ENCODE data around the gene PRPSAP1.
"Not testable (repeated sequence)": the region's sequence is repeated elsewhere in the genome, so short reads cannot be mapped to it uniquely, and the experiment has no call there.

Gene PRPSAP1

GRCh38 chr17:76353004-76353598, 615 bp downstream of the PRPSAP1 start:
- H3K36me3 ChIP-seq (ENCODE audit: insufficient read depth, low read length): no peaks in the 10 kb centered on the region
- no peaks in the 10 kb centered on the region for H3K27me3 ChIP-seq (ENCODE audit: control insufficient read depth in 1 of 2, insufficient read depth in 2 of 2, low read length in 2 of 2)
- peak overlapping the region; percentile 78 to 79 for H3K4me3 ChIP-seq (ENCODE audit: low read depth in 1 of 2, low read length in 2 of 2)
- no peaks in the 10 kb centered on the region for H3K9me3 ChIP-seq (ENCODE audit: low read length)
- peaks cover 4% of the 10 kb centered on the region for H3K4me1 ChIP-seq (ENCODE audit: insufficient read depth, low read length)
- H3K9ac ChIP-seq (ENCODE audit: low read length): no peak overlapping the region
- H3K27ac ChIP-seq (ENCODE audit: low read depth, low read length): peak overlapping the region; percentile 79

DNA sequence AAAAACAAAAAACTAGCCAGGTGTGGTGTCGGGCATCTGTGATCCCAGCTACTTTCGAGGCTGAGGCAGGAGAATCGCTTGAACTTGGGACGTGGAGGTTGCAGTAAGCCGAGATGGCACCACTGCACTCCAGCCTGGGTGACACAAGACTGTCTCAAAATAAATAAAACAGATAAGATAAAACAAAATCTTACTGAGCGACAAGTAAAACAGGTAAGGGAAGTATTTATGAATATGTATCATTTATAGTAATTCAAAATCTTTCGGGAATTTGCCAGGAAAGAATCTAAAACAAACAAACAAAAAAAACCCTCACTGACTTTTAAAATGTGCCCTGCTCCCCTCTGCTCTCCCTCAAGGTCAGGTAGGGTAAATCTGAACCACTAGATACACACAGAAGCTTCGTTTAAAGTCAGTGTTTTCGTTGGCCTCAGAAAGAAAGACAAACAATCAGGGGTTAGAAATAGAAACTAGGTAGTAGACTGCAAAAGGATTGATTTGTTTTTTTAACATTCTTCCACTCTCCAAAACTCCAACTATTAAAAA, 2.1 kb downstream of the PRPSAP1 start:
- H3K4me3 ChIP-seq (ENCODE audit: low read depth in 1 of 2, low read length in 2 of 2): no peak overlapping the region

GRCh38 chr17:76350463-76350862, 3.3 kb downstream of the PRPSAP1 start:
- no peaks in the 10 kb centered on the region for H3K27me3 ChIP-seq (ENCODE audit: control insufficient read depth in 1 of 2, insufficient read depth in 2 of 2, low read length in 2 of 2)
- peaks cover 4% of the 10 kb centered on the region for H3K4me1 ChIP-seq (ENCODE audit: insufficient read depth, low read length)
- no peak overlapping the region for H3K27ac ChIP-seq (ENCODE audit: low read depth, low read length)
- no peaks in the 10 kb centered on the region for H3K9me3 ChIP-seq (ENCODE audit: low read length)
- H3K4me3 ChIP-seq (ENCODE audit: low read depth in 1 of 2, low read length in 2 of 2): no peak overlapping the region
- peaks cover 11% of the 10 kb centered on the region for H3K36me3 ChIP-seq (ENCODE audit: insufficient read depth, low read length)
- no peak overlapping the region for H3K9ac ChIP-seq (ENCODE audit: low read length)

More for the DNA sequence above, 2.1 kb downstream of the PRPSAP1 start:
- Histone ChIP-seq H3K36me3 (ENCODE audit: insufficient read depth, low read length) (peaks cover 4% of the 10 kb centered on the region), H3K9me3 (ENCODE audit: low read length) (no peaks in the 10 kb centered on the region), H3K27ac (ENCODE audit: low read depth, low read length) (no peak overlapping the region), H3K4me1 (ENCODE audit: insufficient read depth, low read length) (peaks cover 4% of the 10 kb centered on the region), H3K9ac (ENCODE audit: low read length) (no peak overlapping the region), H3K27me3 (ENCODE audit: control insufficient read depth in 1 of 2, insufficient read depth in 2 of 2, low read length in 2 of 2) (no peaks in the 10 kb centered on the region)

- peaks cover 19% of the 10 kb centered on the region for H3K36me3 ChIP-seq (ENCODE audit: insufficient read depth, low read length)
- H3K4me3 ChIP-seq (ENCODE audit: low read depth in 1 of 2, low read length in 2 of 2); H3K27me3 ChIP-seq (ENCODE audit: control insufficient read depth in 1 of 2, insufficient read depth in 2 of 2, low read length in 2 of 2); H3K4me1 ChIP-seq (ENCODE audit: insufficient read depth, low read length); H3K9me3 ChIP-seq (ENCODE audit: low read length); H3K27ac ChIP-seq (ENCODE audit: low read depth, low read length); H3K9ac ChIP-seq (ENCODE audit: low read length): not testable (repeated sequence)
Measured at GRCh38 chr17:76346936-76347335, 6.8 kb downstream of the PRPSAP1 start.

- H3K9ac ChIP-seq (ENCODE audit: low read length): no peak overlapping the region
- H3K4me1 ChIP-seq (ENCODE audit: insufficient read depth, low read length): no peaks in the 10 kb centered on the region
- H3K9me3 ChIP-seq (ENCODE audit: low read length): no peaks in the 10 kb centered on the region
- no peak overlapping the region for H3K4me3 ChIP-seq (ENCODE audit: low read depth in 1 of 2, low read length in 2 of 2)
- peaks cover 19% of the 10 kb centered on the region for H3K36me3 ChIP-seq (ENCODE audit: insufficient read depth, low read length)
- no peak overlapping the region for H3K27ac ChIP-seq (ENCODE audit: low read depth, low read length)
- H3K27me3 ChIP-seq (ENCODE audit: control insufficient read depth in 1 of 2, insufficient read depth in 2 of 2, low read length in 2 of 2): no peaks in the 10 kb centered on the region
Measured at GRCh38 chr17:76345377-76345974, 8.2 kb downstream of the PRPSAP1 start.

DNA sequence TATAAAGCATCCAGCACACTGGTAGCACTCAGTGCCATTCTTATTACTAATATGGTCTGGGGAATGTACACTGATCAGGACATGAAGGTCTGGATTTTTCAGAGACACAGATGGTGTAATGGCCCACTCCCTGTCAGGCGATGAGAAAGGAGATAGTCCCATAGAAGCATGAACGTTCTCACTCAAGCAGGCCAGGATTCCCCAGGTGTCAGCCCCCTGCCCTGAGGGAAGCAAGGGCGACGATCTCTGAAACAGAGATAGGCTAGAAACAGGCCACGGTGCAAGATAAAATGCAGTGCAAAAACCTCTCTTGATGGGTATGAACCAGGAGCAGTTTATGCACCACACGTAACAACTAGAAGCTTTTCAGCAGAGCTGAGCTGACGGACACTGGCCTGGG, 10.6 kb downstream of the PRPSAP1 start:
- no peaks in the 10 kb centered on the region for H3K4me1 ChIP-seq (ENCODE audit: insufficient read depth, low read length)
- H3K36me3 ChIP-seq (ENCODE audit: insufficient read depth, low read length): peaks cover 19% of the 10 kb centered on the region
- H3K27ac ChIP-seq (ENCODE audit: low read depth, low read length): no peak overlapping the region

GRCh38 chr17:76341301-76341700, 12.4 kb downstream of the PRPSAP1 start:
- Histone ChIP-seq H3K27ac (ENCODE audit: low read depth, low read length) (no peak overlapping the region), H3K9me3 (ENCODE audit: low read length) (no peaks in the 10 kb centered on the region), H3K4me1 (ENCODE audit: insufficient read depth, low read length) (no peaks in the 10 kb centered on the region), H3K4me3 (ENCODE audit: low read depth in 1 of 2, low read length in 2 of 2) (no peak overlapping the region), H3K9ac (ENCODE audit: low read length) (no peak overlapping the region), H3K27me3 (ENCODE audit: control insufficient read depth in 1 of 2, insufficient read depth in 2 of 2, low read length in 2 of 2) (no peaks in the 10 kb centered on the region), H3K36me3 (ENCODE audit: insufficient read depth, low read length) (peaks cover 15% of the 10 kb centered on the region)

More for the DNA sequence above, 10.6 kb downstream of the PRPSAP1 start:
- no peaks in the 10 kb centered on the region for H3K27me3 ChIP-seq (ENCODE audit: control insufficient read depth in 1 of 2, insufficient read depth in 2 of 2, low read length in 2 of 2)
- H3K4me3 ChIP-seq (ENCODE audit: low read depth in 1 of 2, low read length in 2 of 2): no peak overlapping the region
- no peak overlapping the region for H3K9ac ChIP-seq (ENCODE audit: low read length)
- no peaks in the 10 kb centered on the region for H3K9me3 ChIP-seq (ENCODE audit: low read length)

- no peaks in the 10 kb centered on the region for H3K4me1 ChIP-seq (ENCODE audit: insufficient read depth, low read length)
- no peaks in the 10 kb centered on the region for H3K36me3 ChIP-seq (ENCODE audit: insufficient read depth, low read length)
- H3K9me3 ChIP-seq (ENCODE audit: low read length): no peaks in the 10 kb centered on the region
- no peak overlapping the region for H3K4me3 ChIP-seq (ENCODE audit: low read depth in 1 of 2, low read length in 2 of 2)
- no peak overlapping the region for H3K27ac ChIP-seq (ENCODE audit: low read depth, low read length)
- H3K9ac ChIP-seq (ENCODE audit: low read length): no peak overlapping the region
- no peaks in the 10 kb centered on the region for H3K27me3 ChIP-seq (ENCODE audit: control insufficient read depth in 1 of 2, insufficient read depth in 2 of 2, low read length in 2 of 2)
Measured at GRCh38 chr17:76337413-76337777, 16.3 kb downstream of the PRPSAP1 start.

GRCh38 chr17:76336756-76337412, 16.8 kb downstream of the PRPSAP1 start:
- no peak overlapping the region for H3K9ac ChIP-seq (ENCODE audit: low read length)
- no peaks in the 10 kb centered on the region for H3K4me1 ChIP-seq (ENCODE audit: insufficient read depth, low read length)
- no peaks in the 10 kb centered on the region for H3K27me3 ChIP-seq (ENCODE audit: control insufficient read depth in 1 of 2, insufficient read depth in 2 of 2, low read length in 2 of 2)
- H3K27ac ChIP-seq (ENCODE audit: low read depth, low read length): no peak overlapping the region
- no peak overlapping the region for H3K4me3 ChIP-seq (ENCODE audit: low read depth in 1 of 2, low read length in 2 of 2)
- no peaks in the 10 kb centered on the region for H3K36me3 ChIP-seq (ENCODE audit: insufficient read depth, low read length)
- no peaks in the 10 kb centered on the region for H3K9me3 ChIP-seq (ENCODE audit: low read length)

GRCh38 chr17:76335716-76336381, 17.9 kb downstream of the PRPSAP1 start:
- no peaks in the 10 kb centered on the region for H3K36me3 ChIP-seq (ENCODE audit: insufficient read depth, low read length)
- no peaks in the 10 kb centered on the region for H3K27me3 ChIP-seq (ENCODE audit: control insufficient read depth in 1 of 2, insufficient read depth in 2 of 2, low read length in 2 of 2)
- H3K4me1 ChIP-seq (ENCODE audit: insufficient read depth, low read length): no peaks in the 10 kb centered on the region
- no peak overlapping the region for H3K4me3 ChIP-seq (ENCODE audit: low read depth in 1 of 2, low read length in 2 of 2)
- no peaks in the 10 kb centered on the region for H3K9me3 ChIP-seq (ENCODE audit: low read length)
- H3K27ac ChIP-seq (ENCODE audit: low read depth, low read length): no peak overlapping the region
- H3K9ac ChIP-seq (ENCODE audit: low read length): no peak overlapping the region

DNA sequence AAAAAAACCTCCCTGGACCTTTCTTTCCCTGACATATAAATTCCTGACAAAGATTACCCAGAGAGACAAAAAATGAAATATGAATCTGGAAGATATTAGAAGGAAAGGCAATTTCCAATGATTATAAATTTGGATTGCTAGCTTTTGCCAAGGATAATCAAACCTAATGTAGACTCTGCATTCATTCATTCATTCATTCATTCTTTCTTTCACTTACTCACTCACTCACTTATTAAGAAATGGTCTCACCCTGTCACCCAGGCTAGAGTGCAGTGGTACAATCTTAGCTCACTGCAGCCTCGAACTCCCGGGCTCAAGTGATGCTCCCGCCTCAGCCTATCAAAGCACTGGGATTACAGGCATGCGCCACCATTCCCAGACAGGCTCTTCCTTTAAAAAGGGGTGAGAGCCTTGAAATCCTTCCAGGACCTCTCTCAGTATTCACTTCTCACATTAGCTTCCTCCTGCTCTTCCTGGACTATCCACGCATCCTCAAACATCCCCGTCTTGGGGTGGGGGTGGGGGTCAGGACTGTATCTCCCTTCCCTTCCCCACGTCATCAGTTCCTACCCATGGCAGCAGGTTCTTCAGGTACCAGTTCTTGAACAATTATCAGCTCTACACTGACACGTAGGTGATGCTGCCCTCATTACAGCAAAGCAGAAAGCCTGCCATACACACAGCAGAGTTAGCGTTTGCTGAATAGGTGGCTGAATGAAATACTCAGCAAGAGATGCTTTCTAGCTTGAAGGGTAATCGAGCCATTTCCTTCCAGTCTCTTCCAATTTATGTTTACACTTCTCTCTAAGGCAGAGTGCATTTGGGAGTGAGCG, 19.8 kb downstream of the PRPSAP1 start:
- Histone ChIP-seq H3K36me3 (ENCODE audit: insufficient read depth, low read length) (peaks cover 15% of the 10 kb centered on the region), H3K4me1 (ENCODE audit: insufficient read depth, low read length) (no peaks in the 10 kb centered on the region), H3K4me3 (ENCODE audit: low read depth in 1 of 2, low read length in 2 of 2) (no peak overlapping the region), H3K27ac (ENCODE audit: low read depth, low read length) (no peak overlapping the region), H3K9ac (ENCODE audit: low read length) (no peak overlapping the region), H3K9me3 (ENCODE audit: low read length) (no peaks in the 10 kb centered on the region), H3K27me3 (ENCODE audit: control insufficient read depth in 1 of 2, insufficient read depth in 2 of 2, low read length in 2 of 2) (no peaks in the 10 kb centered on the region)
